ENCODE data around the gene UVRAG.
A peak's percentile ranks its signal among the peaks of the same experiment; 100 is the strongest.

Gene UVRAG

GRCh38 chr11:75792997-75793800 lies 21.8 kb upstream of the UVRAG start:
- H3K4me3 ChIP-seq (replicated peaks; ENCODE audit: low read depth, low read length) = no peak overlapping the region
- no peaks in the 10 kb centered on the region for H3K27me3 ChIP-seq (replicated peaks; ENCODE audit: control insufficient read depth, insufficient read depth, low read length)
- peaks cover 3% of the 10 kb centered on the region; the same call in 1 of the 2 replicates for H3K36me3 ChIP-seq (ENCODE audit: control insufficient read depth, insufficient read depth, low read length)
- no peak for TF ChIP-seq CTCF (IDR thresholded peaks at IDR 0.05; ENCODE audit: insufficient read depth, low read length, poor library complexity, severe bottlenecking)
- DNase-seq (ENCODE audit: extremely low read depth, insufficient read length) = no peak

- peaks cover 5% of the 10 kb centered on the region; the same call in 1 of the 2 replicates for H3K36me3 ChIP-seq (ENCODE audit: control insufficient read depth, insufficient read depth, low read length)
- no peak for DNase-seq (ENCODE audit: extremely low read depth, insufficient read length)
Observed at GRCh38 chr11:75793966-75794365, 21.0 kb upstream of the UVRAG start.

GRCh38 chr11:75795276-75796090 lies 19.5 kb upstream of the UVRAG start:
- no peak for DNase-seq (ENCODE audit: extremely low read depth, insufficient read length)
- TF ChIP-seq CTCF (IDR thresholded peaks at IDR 0.05; ENCODE audit: insufficient read depth, low read length, poor library complexity, severe bottlenecking) = no peak
- Histone ChIP-seq H3K4me3 (replicated peaks; ENCODE audit: low read depth, low read length) (no peak overlapping the region), H3K27me3 (replicated peaks; ENCODE audit: control insufficient read depth, insufficient read depth, low read length) (no peaks in the 10 kb centered on the region), H3K36me3 (ENCODE audit: control insufficient read depth, insufficient read depth, low read length) (peaks cover 7% of the 10 kb centered on the region)

More at GRCh38 chr11:75793966-75794365, 21.0 kb upstream of the UVRAG start:
- no peak overlapping the region for H3K4me3 ChIP-seq (replicated peaks; ENCODE audit: low read depth, low read length)
- H3K27me3 ChIP-seq (replicated peaks; ENCODE audit: control insufficient read depth, insufficient read depth, low read length) = no peaks in the 10 kb centered on the region
- TF ChIP-seq CTCF (IDR thresholded peaks at IDR 0.05; ENCODE audit: insufficient read depth, low read length, poor library complexity, severe bottlenecking) = no peak

DNA sequence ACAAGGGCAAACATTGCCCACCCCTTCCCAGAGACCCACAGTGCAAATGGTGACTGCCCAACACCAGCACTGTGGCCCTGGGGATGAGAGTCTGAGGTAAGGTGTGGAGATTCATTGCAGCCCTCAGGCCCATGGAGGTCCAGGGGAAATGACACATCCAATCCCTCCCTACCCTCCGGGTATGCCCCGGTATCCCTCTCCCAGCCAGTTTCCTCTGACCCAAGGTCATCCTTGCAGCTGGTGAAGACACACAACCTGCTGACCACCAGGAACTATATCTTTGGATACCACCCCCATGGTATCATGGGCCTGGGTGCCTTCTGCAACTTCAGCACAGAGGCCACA lies 18.9 kb upstream of the UVRAG start:
- no peak overlapping the region for H3K4me3 ChIP-seq (replicated peaks; ENCODE audit: low read depth, low read length)
- DNase-seq (ENCODE audit: extremely low read depth, insufficient read length) = no peak
- no peak for TF ChIP-seq CTCF (IDR thresholded peaks at IDR 0.05; ENCODE audit: insufficient read depth, low read length, poor library complexity, severe bottlenecking)
- H3K36me3 ChIP-seq (ENCODE audit: control insufficient read depth, insufficient read depth, low read length) = peaks cover 7% of the 10 kb centered on the region
- H3K27me3 ChIP-seq (replicated peaks; ENCODE audit: control insufficient read depth, insufficient read depth, low read length) = no peaks in the 10 kb centered on the region

DNA sequence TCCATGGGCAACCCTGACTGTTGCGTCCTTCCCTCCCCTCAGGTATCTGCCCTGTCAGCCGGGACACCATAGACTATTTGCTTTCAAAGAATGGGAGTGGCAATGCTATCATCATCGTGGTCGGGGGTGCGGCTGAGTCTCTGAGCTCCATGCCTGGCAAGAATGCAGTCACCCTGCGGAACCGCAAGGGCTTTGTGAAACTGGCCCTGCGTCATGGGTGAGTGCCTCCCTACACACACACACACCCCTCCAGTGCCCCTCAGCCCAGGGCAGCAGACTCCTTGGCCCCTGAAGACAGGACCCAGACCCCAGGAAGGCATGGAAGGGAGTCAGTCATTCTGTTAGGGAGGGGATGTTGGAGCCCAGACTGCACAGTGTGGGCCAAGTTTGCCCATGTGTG lies 17.9 kb upstream of the UVRAG start:
- DNase-seq (ENCODE audit: extremely low read depth, insufficient read length) = peak; percentile 57
- no peak overlapping the region for H3K4me3 ChIP-seq (replicated peaks; ENCODE audit: low read depth, low read length)
- TF ChIP-seq CTCF (IDR thresholded peaks at IDR 0.05; ENCODE audit: insufficient read depth, low read length, poor library complexity, severe bottlenecking) = no peak
- H3K27me3 ChIP-seq (replicated peaks; ENCODE audit: control insufficient read depth, insufficient read depth, low read length) = no peaks in the 10 kb centered on the region
- H3K36me3 ChIP-seq (ENCODE audit: control insufficient read depth, insufficient read depth, low read length) = peaks cover 7% of the 10 kb centered on the region
